ENCODE data around the gene NMT1. TPM values are rescaled to one million over a fixed set of nuclear protein-coding genes. Genes with fewer than 3 reads are reported as not detected.

NMT1 gene
- total RNA-seq, result 80.3 and 88.7 TPM in 2 replicates
- polyA plus RNA-seq (2012), result 114 TPM

GRCh38 chr17:45060797-45061605 is at the start of gene NMT1:
NMT1 (plus strand) TSS chr17:45061317; CDS start chr17:45061330, 13 bp downstream.
- peak; percentile 100 for DNase-seq (ENCODE audit: low read depth)

GRCh38 chr17:45011767-45012166 is 49.4 kb upstream of the NMT1 start:
- DNase-seq (ENCODE audit: low read depth), result no peak

GRCh38 chr17:45013021-45013997 is 47.8 kb upstream of the NMT1 start:
- peak; percentile 75 for DNase-seq (ENCODE audit: low read depth)

GRCh38 chr17:45016237-45016636 is 44.9 kb upstream of the NMT1 start:
- no peak for DNase-seq (ENCODE audit: low read depth)

- DNase-seq (ENCODE audit: low read depth), result peak; percentile 25
Measured at GRCh38 chr17:45016823-45017222, 44.3 kb upstream of the NMT1 start.

GRCh38 chr17:45018514-45018847 is 42.6 kb upstream of the NMT1 start:
- no peak for DNase-seq (ENCODE audit: low read depth)

GRCh38 chr17:45018848-45019711 is 42.0 kb upstream of the NMT1 start:
- DNase-seq (ENCODE audit: low read depth), result peak; percentile 61

GRCh38 chr17:45020354-45021138 is 40.6 kb upstream of the NMT1 start:
- DNase-seq (ENCODE audit: low read depth), result no peak

- peak; percentile 66 for DNase-seq (ENCODE audit: low read depth)
Measured at GRCh38 chr17:45021607-45022287, 39.4 kb upstream of the NMT1 start.

GRCh38 chr17:45022288-45022648 is 38.8 kb upstream of the NMT1 start:
- no peak for DNase-seq (ENCODE audit: low read depth)

- no peak for DNase-seq (ENCODE audit: low read depth)
Measured at GRCh38 chr17:45022655-45023339, 38.3 kb upstream of the NMT1 start.

- DNase-seq (ENCODE audit: low read depth), result no peak
Measured at GRCh38 chr17:45029096-45029495, 32.0 kb upstream of the NMT1 start.

GRCh38 chr17:45029758-45030423 is 31.2 kb upstream of the NMT1 start:
- no peak for DNase-seq (ENCODE audit: low read depth)

- DNase-seq (ENCODE audit: low read depth), result no peak
Measured at GRCh38 chr17:45030733-45031132, 30.4 kb upstream of the NMT1 start.

GRCh38 chr17:45031231-45032173 is 29.6 kb upstream of the NMT1 start:
- peak; percentile 93 for DNase-seq (ENCODE audit: low read depth)

- DNase-seq (ENCODE audit: low read depth), result no peak
Measured at GRCh38 chr17:45032174-45032541, 29.0 kb upstream of the NMT1 start.

GRCh38 chr17:45034599-45034998 is 26.5 kb upstream of the NMT1 start:
- no peak for DNase-seq (ENCODE audit: low read depth)

GRCh38 chr17:45035848-45036247 is 25.3 kb upstream of the NMT1 start:
- peak; percentile 65 for DNase-seq (ENCODE audit: low read depth)
